ENCODE measurements around the gene VAMP4. TPM values are rescaled to one million over a fixed set of nuclear protein-coding genes. Genes with fewer than 3 reads are reported as not detected.

VAMP4 gene
- total RNA-seq, 1 experiment from 2014 or later, result 4.2 TPM

GRCh38 chr1:171670739-171671138, 71.1 kb downstream of the VAMP4 start:
- no peaks in the 10 kb centered on the region for H3K27me3 ChIP-seq (ENCODE audit: insufficient read depth, low read length)
- H3K79me2 ChIP-seq (ENCODE audit: insufficient read depth, low read length), result no peaks in the 10 kb centered on the region
- H3K4me1 Mint-ChIP-seq, result no peaks in the 10 kb centered on the region
- no peak overlapping the region for H2BK120ac ChIP-seq (ENCODE audit: low read depth, low read length, poor library complexity, severe bottlenecking)
- no peaks in the 10 kb centered on the region for H3K4me1 ChIP-seq (ENCODE audit: insufficient read depth, low read length)
- no peak overlapping the region for H4K91ac ChIP-seq (ENCODE audit: insufficient read length, low read depth, low read length)
- no peak overlapping the region for H3T11ph ChIP-seq (ENCODE audit: low read length)
- H3K23me2 ChIP-seq (ENCODE audit: insufficient read length, low read depth, low read length, poor library complexity, severe bottlenecking), result no peaks in the 10 kb centered on the region
- H4K20me1 ChIP-seq (ENCODE audit: control insufficient read depth, insufficient read depth, insufficient read length), result no peaks in the 10 kb centered on the region
- H3K27me3 Mint-ChIP-seq (ENCODE audit: low read depth), result no peaks in the 10 kb centered on the region
- no peak overlapping the region; the same call in 1 of the 2 replicates for H3K14ac ChIP-seq (ENCODE audit: insufficient read depth, low read length)
- H3K4me3 Mint-ChIP-seq, result no peak overlapping the region
- H3K9me3 Mint-ChIP-seq, result no peaks in the 10 kb centered on the region; a peak in 1 of 5 replicates
- no peak overlapping the region for H4K5ac ChIP-seq (ENCODE audit: insufficient read length, low read depth, low read length)
- no peak for TF ChIP-seq CTCF (conservative IDR thresholded peaks at IDR 0.05)
- H2BK5ac ChIP-seq (ENCODE audit: insufficient read length, low read length), result no peak overlapping the region
- H3K27ac Mint-ChIP-seq, result no peak overlapping the region
- H3K36me3 Mint-ChIP-seq (ENCODE audit: insufficient read depth in 1 of 3, low read depth in 3 of 3), result no peaks in the 10 kb centered on the region
- no peaks in the 10 kb centered on the region for H3K9me3 ChIP-seq (ENCODE audit: control insufficient read depth, low read depth, low read length)
- no peak overlapping the region for H3K9ac ChIP-seq (ENCODE audit: extremely low read depth, insufficient read length, low read length)
- no CpG with 5 or more reads among the region's 28 CpGs for WGBS (ENCODE audit: extremely low coverage, insufficient read length, low lambda C conversion rate)
- H3K23ac ChIP-seq (ENCODE audit: insufficient read length, low read depth, low read length), result no peak overlapping the region
- no peak overlapping the region for H2AFZ ChIP-seq (ENCODE audit: low read length)
- no peak for DNase-seq
- no peak overlapping the region for H4K8ac ChIP-seq (replicated peaks; ENCODE audit: insufficient read length, low read depth, low read length)
- H3K27ac ChIP-seq (ENCODE audit: insufficient read length, low read depth, low read length), result no peak overlapping the region
- no peak overlapping the region for H3K4me2 ChIP-seq (ENCODE audit: insufficient read depth, insufficient read length, low read length)
- no peak overlapping the region for H3K4ac ChIP-seq (ENCODE audit: low read depth, low read length)
- H2BK12ac ChIP-seq (ENCODE audit: insufficient read length, low read depth, low read length), result no peak overlapping the region
- no peak overlapping the region for H2AK5ac ChIP-seq (ENCODE audit: insufficient read length, low read length)
- H3K79me1 ChIP-seq (ENCODE audit: insufficient read depth, low read depth, low read length, poor library complexity, severe bottlenecking), result no peaks in the 10 kb centered on the region
- H2BK15ac ChIP-seq (ENCODE audit: low read depth, low read length), result no peak overlapping the region
- no peak overlapping the region for H3K18ac ChIP-seq (ENCODE audit: insufficient read length, low read depth, low read length)
- no peak overlapping the region for H2BK20ac ChIP-seq (ENCODE audit: low read depth, low read length, poor library complexity, severe bottlenecking)
- no peak overlapping the region for H3K56ac ChIP-seq (ENCODE audit: insufficient read length, low read depth, low read length)
